CD4-positive, alpha-beta T cell treated with Interleukin-4 for 1 hour (primary cell): ENCODE data around the gene GOLGA6L10.
A peak's percentile ranks its signal among the peaks of the same experiment; 100 is the strongest.

ENCODE experiments used
- DNase-seq, 2 donors: peaks; one replicate each; pipeline ENCODE4 v3.0.0-alpha.2; 2020 to 2022

Gene GOLGA6L10

GRCh38 chr15:82297546-82297945 lies 51.7 kb downstream of the GOLGA6L10 start:
- DNase-seq, result peak in 1 of 2 donors; percentile 8

GRCh38 chr15:82294061-82294690 lies 55.1 kb downstream of the GOLGA6L10 start:
- DNase-seq, result no peak

GRCh38 chr15:82292271-82292670 lies 57.0 kb downstream of the GOLGA6L10 start:
- DNase-seq, result no peak
